AG20443 (cell line): ENCODE measurements around the gene DAZAP1.
"Not testable (repeated sequence)": the region's sequence is repeated elsewhere in the genome, so short reads cannot be mapped to it uniquely, and the experiment has no call there.

ENCODE experiments used
- DNase-seq: peaks from one replicate; pipeline ENCODE4 v3.0.0; 2012; ENCODE audit warnings: low spot score, mixed read lengths

The DAZAP1 gene

GRCh38 chr19:1426736-1427135, 19.4 kb downstream of the DAZAP1 start:
- DNase-seq = no peak

DNA sequence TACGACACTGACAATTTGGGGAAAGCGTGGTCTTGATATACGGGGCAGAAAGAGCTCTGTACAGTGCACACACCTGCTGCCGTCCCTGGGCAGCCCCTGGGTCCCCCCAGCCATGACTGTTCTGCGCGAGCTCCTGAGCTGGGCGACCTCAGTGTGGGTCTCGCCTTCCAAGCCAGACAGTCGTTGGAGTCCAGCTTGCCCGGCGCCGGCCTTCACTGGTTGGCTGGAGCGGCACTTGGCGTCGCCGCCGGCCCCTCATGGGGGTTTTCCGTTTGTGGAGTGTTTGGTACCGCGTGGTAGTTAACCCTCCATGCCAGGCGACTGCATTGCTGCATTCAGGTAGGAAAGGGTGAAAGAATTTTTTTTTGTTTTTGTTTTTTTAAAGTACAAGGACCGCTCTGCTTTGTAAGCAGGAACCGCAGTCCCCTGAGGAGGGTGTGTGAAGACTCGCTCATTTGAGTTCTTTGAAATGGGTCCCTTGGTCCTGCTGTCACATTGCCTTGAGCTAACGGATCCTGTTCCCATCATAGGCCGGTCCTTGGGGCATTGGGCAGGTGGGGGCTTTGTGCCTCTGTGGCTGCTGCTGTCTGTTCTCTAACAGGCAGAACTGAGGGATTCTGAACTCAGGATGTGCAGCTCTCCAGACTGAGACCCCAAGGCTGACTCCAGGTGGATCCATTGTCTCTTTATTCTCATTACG, 20.0 kb downstream of the DAZAP1 start:
- no peak for DNase-seq

- DNase-seq = no peak
Observed at GRCh38 chr19:1428738-1429391, 21.5 kb downstream of the DAZAP1 start.

DNA sequence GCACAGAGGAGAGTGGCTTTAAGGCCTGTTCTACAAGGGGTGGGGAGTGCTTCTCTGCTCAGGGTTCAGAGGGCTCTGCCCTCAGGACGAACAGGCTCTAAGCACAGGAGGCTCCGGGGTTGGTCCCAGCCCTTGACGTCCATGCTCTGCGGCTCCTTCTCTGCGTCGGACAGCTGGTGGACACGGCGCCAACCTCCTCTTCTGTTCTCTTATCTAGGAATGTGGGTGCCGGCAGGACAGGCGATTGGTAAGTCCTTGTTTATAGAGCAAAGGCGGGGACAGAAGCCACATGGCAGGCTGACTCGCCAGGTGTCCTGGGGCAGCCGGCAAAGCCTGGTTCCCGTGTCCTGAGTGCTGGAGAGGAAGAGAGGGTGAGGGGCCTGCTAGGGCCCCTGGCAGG, 22.4 kb downstream of the DAZAP1 start:
- no peak for DNase-seq

GRCh38 chr19:1430246-1430645, 22.9 kb downstream of the DAZAP1 start:
- no peak for DNase-seq

GRCh38 chr19:1431759-1432506, 24.5 kb downstream of the DAZAP1 start:
- DNase-seq = no peak

DNA sequence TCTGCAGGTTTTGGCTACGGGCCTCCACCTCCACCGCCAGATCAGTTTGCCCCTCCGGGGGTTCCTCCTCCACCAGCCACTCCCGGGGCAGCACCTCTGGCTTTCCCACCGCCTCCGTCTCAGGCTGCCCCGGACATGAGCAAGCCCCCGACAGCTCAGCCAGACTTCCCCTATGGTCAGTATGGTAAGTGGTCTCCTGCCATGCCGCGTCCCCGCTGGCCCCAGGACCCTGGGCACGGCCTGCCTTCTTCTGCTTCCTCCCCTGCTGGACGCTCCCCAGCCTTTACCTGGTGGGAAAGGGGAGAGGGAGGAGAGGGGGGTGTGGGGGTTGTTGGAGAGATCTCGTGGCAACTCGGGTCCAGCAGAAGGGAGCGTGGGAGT, 25.1 kb downstream of the DAZAP1 start:
- DNase-seq = no peak

DNA sequence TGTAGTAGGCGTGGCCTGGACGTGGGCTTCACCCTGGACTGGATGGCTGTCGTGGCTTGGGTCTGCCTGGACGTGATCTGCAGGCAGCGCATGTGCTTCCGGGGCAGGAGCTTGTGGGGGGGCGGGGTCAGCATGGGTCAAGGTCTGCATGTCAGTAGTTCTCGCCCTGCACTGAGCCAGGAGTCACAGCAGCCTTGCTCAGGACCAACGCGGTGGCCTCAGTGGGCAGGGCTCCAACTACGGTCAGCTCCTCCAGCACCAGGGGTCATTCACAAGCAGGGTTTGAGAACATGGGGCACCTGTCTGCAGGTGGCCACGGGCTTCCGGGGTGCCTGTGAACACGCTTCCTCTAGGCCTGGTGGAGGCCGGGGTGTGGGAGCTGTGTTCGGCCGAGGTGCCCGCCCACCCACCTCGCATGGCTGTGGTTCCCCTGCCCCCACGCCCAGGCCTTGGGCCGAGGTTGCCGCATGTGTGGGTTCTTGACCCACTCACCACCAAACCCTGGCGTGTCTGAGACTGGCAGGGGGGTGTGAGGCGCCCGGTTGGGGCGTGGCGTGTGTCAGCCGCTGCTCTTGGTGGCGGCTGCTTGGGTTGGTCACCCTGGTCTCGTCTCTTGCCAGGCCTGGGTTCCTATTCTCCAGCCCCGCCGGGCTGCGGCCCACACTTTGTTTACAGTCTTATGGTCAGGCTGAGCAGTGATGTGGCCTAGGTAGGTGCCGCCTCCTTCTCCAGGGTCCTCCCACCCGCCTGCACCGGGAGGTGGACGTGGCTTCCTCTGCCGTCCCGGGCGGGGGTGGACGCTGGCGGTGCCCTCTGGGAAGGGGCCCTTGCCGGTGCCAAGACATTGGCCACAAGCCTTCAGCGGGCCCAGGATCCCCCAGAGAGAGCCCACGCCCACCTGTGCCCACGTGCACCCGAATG, 26.0 kb downstream of the DAZAP1 start:
- DNase-seq = no peak

DNA sequence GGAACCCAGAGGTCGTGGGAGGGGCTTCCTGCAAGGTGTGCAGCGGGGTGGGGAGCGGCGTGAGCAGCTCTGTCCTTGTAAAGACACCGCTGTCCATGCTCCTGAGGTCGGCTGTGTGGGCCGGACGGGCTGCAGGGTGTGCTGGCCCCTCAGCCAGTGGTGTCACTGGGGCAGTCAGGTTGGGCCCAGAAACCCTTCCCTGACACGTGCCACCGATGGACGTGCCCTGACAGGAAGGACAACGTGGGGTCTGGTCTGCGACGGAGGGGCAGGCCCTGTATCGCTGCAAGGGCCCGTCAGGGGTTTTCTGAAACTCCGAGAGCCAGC, 26.6 kb downstream of the DAZAP1 start:
- DNase-seq = no peak

DNA sequence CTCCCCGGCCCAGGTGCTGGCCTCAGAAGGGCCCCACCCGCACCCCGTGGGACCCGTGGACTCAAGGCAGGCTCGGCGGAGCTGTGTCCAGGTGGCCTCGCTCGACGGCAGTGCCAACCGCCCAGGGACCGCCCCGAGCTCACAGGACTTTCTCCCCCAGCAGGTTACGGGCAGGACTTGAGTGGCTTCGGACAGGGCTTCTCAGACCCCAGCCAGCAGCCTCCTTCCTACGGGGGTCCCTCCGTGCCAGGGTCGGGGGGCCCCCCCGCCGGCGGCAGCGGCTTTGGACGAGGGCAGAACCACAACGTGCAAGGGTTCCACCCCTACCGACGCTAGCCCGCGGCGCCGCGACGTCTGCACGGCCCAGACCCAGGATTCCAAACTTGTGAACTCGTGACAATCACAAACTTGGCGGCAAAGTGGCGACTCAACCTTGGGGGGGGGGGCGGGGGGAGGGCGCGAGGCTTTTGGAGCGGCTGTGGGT, 27.2 kb downstream of the DAZAP1 start:
- no peak for DNase-seq

GRCh38 chr19:1435378-1435989, 28.1 kb downstream of the DAZAP1 start:
- DNase-seq = no peak

- no peak for DNase-seq
Observed at GRCh38 chr19:1437609-1438008, 30.2 kb downstream of the DAZAP1 start.

GRCh38 chr19:1438035-1438932, 30.9 kb downstream of the DAZAP1 start, which contains the start of gene RPS15:
TSS of gene RPS15 (plus strand) at chr19:1438396. CDS start at chr19:1438426, 30 bp downstream.
- DNase-seq = peak; percentile 99

DNA sequence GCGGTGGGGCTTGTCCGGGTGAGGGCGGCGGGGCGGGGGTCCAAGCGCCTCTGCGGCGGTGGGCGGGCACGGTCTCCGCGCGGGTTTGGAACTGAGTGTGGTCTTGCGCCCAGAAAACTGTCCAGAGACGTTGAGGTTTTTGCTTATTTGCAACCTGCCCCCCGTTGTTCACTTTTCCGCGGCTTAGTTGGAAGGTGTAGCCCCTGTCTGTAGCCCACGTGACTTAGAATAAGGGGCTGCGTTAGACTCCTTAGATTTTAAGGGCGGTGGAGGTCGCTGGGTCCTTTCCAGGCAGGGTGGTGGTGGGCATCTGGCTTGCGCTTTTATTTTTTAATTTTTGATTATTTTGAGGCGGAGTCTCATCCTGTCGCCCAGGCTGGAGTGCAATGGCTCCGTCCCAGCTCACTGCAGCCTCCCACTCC, 31.6 kb downstream of the DAZAP1 start:
- no peak for DNase-seq

DNA sequence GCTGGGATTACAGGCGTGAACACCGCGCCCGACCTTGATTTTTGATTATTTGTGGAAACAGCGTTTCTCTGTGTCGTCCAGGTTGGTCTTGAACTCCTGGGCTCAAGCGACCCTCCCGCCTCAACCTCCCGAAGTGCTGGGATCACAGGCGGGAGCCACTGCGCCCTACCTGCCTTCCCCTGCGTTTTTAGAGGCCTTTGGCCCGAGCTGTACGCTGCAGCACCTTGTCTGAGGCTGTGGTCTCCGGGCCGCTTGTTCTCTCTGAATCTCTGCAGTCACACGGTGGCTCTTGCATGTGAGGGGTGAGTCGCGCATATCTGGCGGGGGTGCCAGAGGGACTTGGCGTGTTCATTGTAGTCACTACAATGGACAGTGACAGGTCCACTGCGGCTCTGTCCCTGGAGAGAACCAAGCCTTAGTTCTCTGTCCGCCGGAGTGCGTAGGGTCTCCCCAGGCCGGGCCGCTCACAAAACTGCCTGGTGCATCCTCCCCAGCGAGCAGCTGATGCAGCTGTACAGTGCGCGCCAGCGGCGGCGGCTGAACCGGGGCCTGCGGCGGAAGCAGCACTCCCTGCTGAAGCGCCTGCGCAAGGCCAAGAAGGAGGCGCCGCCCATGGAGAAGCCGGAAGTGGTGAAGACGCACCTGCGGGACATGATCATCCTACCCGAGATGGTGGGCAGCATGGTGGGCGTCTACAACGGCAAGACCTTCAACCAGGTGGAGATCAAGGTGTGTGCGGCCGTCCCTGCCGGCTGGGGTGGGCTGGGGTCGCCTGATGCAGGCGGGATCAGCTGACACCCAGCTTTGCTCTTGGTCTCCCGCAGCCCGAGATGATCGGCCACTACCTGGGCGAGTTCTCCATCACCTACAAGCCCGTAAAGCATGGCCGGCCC, 32.4 kb downstream of the DAZAP1 start:
- DNase-seq = not testable (repeated sequence)

DNA sequence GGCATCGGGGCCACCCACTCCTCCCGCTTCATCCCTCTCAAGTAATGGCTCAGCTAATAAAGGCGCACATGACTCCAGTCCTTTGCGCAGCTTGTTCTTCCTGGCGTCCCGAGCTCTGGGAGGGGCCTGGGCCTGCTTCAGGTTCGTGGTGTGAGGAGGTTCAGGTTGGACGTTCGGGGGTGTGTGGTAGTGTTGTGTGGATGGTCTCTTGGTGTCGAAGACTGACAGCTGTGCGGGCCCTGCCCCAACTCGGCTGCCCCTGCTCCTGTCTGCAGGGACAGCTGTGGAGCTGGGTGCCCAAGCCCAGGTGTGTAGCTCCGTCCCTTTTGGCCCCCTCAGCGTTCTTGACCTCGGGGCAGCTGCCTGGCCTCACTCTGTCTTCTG, 33.0 kb downstream of the DAZAP1 start:
- DNase-seq = no peak

DNA sequence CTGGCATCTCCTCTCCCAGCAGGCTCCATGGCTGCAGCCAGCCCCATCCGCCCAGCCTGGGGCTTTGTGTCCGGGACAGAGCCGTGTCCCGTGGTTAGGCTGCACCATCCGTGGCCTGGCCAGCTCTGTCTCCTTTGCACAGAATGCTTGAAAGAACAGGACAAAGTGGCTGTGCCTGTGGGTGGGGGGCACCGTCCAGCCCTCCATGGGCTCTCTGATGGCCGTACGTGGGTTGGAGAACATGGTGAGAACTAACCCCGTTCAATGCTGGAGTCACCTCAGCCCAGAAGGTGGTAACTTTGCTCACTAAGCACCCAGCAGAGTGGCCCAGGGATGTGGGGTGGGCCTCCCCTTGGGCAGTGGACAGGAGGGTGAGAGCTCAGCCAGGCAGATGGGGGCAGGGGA, 33.6 kb downstream of the DAZAP1 start:
- DNase-seq = no peak

- DNase-seq = no peak
Observed at GRCh38 chr19:1441677-1442438, 34.5 kb downstream of the DAZAP1 start.
